KBM-7 (cell line): ENCODE measurements around the gene ZNF423.

Experiments used
- DNase-seq: peaks from one replicate; pipeline ENCODE4 v3.0.0-alpha.2; 2015
- in situ Hi-C: fragments of 300-500 bp; cut with MboI; formaldehyde crosslinking; loops from 2 replicates; pipeline ENCODE4 v1.14.3; 2020; ENCODE audit warnings: low sequenced_read_pairs, low pct_unique_long_range_greater_than_20kb, mixed read lengths

The ZNF423 gene

GRCh38 chr16:49664221-49665215, 191.4 kb downstream of the ZNF423 start:
- in situ Hi-C loops, result no loop called here
- no peak for DNase-seq

GRCh38 chr16:49663081-49664065, 192.5 kb downstream of the ZNF423 start:
- in situ Hi-C loops, result no loop called here
- DNase-seq, result no peak

DNA sequence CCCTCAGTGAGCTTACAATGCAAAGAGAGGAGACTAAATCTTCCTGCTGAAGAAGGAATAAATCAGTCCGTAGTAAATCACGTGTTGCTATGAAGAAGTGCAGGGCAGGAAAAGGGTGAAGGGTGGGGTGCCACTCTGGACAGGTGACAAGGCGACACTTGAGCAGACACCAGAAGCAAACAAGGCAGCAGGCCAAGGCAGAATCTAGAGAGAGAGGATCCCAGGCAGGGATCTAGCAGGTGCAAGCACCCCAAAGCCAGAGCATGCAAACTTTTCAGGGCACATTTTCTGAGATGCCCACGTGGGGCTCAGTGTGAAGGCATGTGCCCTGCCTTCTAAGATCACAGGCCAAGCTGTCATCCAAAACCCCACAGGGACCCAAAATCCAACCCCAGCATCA, 193.3 kb downstream of the ZNF423 start:
- in situ Hi-C loops, result no loop called here
- DNase-seq, result no peak

DNA sequence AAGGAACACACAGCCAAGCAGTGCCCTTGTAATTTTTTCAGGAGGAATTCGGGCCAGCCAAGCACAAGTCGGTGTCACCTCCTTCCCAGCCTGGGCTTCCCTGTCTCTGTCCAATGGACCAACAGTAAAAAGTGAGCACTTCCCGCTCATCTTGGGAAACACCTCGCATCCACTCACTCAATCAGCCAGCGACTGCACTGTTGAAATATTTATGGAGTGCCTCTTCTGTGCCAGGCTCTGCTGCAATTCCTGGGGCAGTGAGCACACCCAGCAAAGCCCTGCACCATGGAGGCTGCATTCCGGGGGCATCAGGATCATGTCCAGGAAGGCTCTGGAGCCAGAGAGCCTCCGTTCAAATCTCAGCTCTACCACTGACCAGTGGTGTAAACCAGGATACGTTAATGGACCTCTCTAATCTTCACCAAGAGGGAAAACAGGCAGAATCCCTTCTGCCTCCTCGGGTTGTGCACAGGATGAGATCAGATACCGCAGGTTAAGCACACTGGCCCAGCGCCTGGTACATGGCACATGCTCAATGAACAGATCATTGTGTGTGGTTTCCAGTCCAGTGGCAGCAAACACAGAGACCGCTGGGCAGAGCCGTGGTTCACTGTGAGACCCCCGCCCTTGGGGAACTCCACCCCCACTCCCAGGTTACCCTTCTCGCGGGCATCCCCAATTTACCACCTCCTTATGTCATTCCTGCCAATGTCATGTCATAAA, 194.3 kb downstream of the ZNF423 start:
- DNase-seq, result no peak
- in situ Hi-C loops, result no loop called here

- no peak for DNase-seq
- in situ Hi-C loops, result no loop called here
Measured at GRCh38 chr16:49660626-49661025, 195.3 kb downstream of the ZNF423 start.

GRCh38 chr16:49659356-49659755, 196.6 kb downstream of the ZNF423 start:
- DNase-seq, result no peak
- in situ Hi-C loops, result no loop called here

GRCh38 chr16:49658531-49658930, 197.4 kb downstream of the ZNF423 start:
- no peak for DNase-seq
- in situ Hi-C loops, result no loop called here

- in situ Hi-C loops, result no loop called here
- no peak for DNase-seq
Measured at GRCh38 chr16:49657736-49658465, 198.0 kb downstream of the ZNF423 start.

GRCh38 chr16:49654425-49654824, 201.5 kb downstream of the ZNF423 start:
- in situ Hi-C loops, result no loop called here
- DNase-seq, result no peak

DNA sequence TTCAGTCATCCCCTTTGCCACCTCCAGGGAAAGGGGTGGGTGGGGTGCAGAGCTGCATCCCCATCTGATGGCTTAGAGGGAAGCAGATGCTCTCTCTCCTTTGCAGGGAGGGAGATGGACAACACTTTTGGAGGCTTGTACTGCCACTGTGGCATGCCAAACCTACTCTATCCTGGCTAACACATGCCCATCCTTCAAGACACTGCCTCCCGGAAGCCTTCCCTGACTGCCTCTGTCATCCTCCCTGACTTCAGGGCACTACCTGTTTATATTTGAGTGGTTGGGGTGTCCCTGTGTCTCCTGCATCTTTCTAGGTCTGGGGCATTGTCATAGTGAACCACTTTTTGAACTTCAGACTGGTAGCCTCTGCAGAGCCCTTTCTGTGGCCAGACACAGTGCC, 202.3 kb downstream of the ZNF423 start:
- in situ Hi-C loops, result no loop called here
- DNase-seq, result no peak

DNA sequence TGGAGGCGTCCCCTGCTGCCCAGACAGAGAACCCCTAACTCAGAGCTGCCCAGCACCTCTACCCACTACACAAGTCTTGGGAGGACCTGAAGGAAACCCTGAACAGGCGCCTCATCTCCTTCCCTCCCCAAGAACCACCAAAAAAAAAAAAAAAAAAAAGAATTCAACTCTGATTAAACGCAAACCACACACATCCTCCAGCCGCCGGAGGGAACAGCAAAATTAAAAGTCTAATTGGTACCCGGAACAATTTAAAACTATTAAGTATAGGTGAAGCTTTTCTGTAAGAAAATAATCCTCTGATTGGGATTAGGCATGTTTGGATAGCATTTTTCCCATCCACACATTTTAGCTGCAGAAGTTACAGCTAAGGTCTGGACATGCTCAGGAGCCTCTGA, 202.7 kb downstream of the ZNF423 start:
- no peak for DNase-seq
- in situ Hi-C loops, result no loop called here

DNA sequence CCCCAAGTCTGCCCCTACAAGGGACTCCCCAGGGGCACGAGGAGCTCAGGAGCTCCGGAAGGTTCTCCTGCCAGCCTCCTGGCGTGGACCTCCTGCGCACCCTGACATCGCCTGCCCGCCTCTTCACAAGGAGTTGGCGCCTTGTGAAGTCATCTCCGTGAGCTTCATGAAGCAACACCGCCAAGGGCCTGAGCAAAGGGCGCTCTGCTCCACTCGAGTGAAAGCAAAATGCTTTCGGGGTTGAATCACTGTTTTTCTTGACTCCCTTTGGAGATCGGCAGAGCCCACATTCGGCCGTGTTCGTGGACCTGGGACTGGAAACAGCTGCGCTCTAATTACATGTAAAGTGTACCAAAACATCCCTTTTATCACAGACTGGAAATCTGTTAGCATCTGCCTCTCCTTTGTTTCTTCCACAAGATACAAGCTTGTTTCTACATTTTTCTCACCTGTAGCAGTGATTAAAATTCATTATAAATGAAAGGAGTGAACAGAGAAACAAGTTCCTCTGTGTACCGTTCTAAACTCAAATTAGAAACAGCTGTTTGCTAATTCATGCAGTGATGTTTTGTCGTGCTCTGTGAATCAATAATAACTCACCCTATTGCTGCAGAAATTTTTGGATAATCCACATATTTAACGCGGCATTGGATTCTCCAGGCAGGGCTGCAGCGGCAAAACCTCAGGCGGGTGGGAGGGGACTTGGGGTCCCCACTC, 203.3 kb downstream of the ZNF423 start:
- in situ Hi-C loops, result no loop called here
- DNase-seq, result no peak

- DNase-seq, result no peak
- in situ Hi-C loops, result no loop called here
Measured at GRCh38 chr16:49651996-49652395, 203.9 kb downstream of the ZNF423 start.

DNA sequence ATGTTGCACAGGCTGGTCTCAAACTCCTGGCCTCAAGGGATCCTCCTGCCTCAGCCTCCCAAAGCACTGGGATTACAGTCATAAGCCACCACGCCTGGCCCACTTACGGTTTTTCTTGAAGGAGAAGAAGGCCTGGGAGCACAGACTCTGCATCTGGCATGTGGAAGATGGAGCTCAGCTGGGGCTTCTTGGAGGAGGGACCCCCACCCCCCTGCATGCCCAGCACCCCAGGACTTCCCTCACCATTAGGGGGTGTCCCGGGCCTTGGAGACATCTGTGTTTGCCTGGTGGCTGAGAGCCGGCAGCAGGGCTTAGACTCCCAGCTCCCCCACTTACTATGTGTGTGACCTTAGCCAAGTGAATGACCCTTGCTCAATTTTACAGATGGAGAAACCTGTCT, 204.7 kb downstream of the ZNF423 start:
- no peak for DNase-seq
- in situ Hi-C loops, result no loop called here

- in situ Hi-C loops, result no loop called here
- no peak for DNase-seq
Measured at GRCh38 chr16:49650603-49651002, 205.3 kb downstream of the ZNF423 start.

DNA sequence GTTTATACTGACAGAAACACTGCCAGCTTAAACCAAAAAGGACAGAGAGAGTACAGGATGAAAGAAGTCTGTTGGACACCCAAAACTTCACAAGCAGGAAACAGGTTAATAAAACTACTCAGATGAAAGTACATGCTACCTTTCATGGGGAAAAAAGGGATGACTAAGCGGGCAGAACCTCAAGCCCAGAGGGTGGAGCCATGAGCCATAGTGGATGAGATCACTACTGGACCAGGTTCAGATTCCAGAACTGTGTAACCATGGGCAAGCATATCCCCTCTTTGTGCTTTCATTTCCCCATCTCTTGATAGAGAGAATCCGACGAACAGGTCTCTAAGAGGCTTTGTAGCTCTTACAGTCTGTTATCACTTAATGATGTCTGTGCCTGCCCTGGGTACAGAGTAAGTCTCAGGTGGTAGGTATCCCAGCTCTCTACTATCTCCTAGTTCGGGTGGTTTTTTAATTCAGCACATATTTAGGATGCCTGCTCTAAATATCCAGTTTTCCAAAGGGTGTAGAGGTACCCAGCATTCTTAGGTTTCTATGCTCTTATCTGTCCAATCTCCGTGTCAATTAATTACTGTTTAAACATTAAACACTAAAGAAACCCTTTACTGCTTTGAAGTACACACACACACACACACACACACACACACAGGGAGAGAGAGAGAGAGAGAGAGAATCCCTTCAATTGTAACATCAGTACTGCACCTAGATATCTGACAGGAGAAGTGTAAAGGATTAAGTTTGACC, 206.7 kb downstream of the ZNF423 start:
- DNase-seq, result no peak
- in situ Hi-C loops, result no loop called here

DNA sequence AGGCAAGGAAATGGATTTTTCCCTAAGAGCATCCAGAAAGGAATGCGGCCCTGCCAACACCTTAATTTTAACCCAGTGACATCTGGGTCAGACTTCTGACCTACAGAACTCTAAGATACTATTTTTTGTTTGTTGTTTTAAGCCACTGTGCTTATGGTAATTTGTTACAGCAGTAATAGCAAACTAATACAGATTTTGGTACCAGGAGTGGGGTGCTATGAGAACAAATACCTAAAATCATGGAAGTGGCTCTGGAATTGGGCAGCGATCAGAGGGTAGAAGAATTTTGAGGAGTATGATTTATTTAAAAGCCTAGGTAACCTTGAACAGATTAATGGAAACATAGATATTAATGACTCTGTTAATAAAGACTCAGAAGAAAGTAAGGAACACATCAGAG, 208.2 kb downstream of the ZNF423 start:
- DNase-seq, result no peak
- in situ Hi-C loops, result no loop called here
